ENCODE data around the gene GAA. TPM values are rescaled to one million over a fixed set of nuclear protein-coding genes. Genes with fewer than 3 reads are reported as not detected.

Gene GAA
- total RNA-seq, 1 experiment from 2014 or later: 36.1 TPM

DNA sequence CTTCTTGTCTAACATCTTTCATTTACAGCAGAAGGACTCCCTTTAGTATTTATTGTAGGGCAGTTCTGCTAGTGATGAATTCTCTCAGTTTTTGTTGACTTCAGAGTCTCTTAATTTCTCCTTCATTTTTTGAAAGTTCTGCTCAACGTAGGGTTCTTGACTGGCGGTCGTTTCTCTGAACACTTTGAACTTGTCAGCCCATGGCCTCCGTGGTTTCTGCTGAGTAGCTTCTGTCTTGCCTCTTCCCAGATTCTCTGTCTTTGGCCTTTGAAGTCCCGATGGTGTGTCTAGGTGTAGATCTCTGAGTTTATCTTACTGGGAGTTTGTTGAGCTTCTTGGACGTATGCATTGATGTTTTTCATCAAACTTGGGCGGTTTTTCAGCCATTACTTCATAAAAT, 13.4 kb downstream of the GAA start:
- no peaks in the 10 kb centered on the region for H3K27me3 ChIP-seq (ENCODE audit: control insufficient read depth, insufficient read depth, low read length)
- intact Hi-C loops (cut with micrococcal nuclease; ENCODE audit: unreplicated experiment) (no loop called here), in situ Hi-C loops (cut with HindIII; ENCODE audit: low pct_unique_long_range_greater_than_20kb, low sequenced_read_pairs) (no loop called here)
- DNase-seq (ENCODE audit: low read depth, low spot score): no peak
- H3K9me3 ChIP-seq (ENCODE audit: control insufficient read depth, insufficient read depth, low read depth, low read length): no peaks in the 10 kb centered on the region
- POLR2A ChIA-PET: no interaction called here
- BruUV-seq (replicated peaks): no TSS peak
- H3K4me1 ChIP-seq (ENCODE audit: control insufficient read depth, insufficient read depth, low read length): no peaks in the 10 kb centered on the region; the same call in 1 of the 2 replicates
- H3K36me3 ChIP-seq (ENCODE audit: control insufficient read depth, insufficient read depth, low read length): no peaks in the 10 kb centered on the region
- CTCF ChIA-PET: interaction anchor here (0.6 to 1.5 kb wide), 2 partner anchors 10 to 373 kb away, joined by 3 read pairs; no protein-coding TSS in a partner anchor
- TF ChIP-seq REST (IDR thresholded peaks at IDR 0.05; ENCODE audit: insufficient read depth in 1 of 2, low read depth in 2 of 2, low read length in 1 of 2) (no peak), SIN3A (IDR thresholded peaks at IDR 0.05; ENCODE audit: borderline replicate concordance, insufficient read depth, low read depth, low read length) (no peak), POLR2AphosphoS5 (IDR thresholded peaks at IDR 0.05; ENCODE audit: low read depth, low read length) (no peak), TCF7L2 (IDR thresholded peaks at IDR 0.05; ENCODE audit: low read depth, low read length) (no peak), CTCF (IDR thresholded peaks at IDR 0.05) (no peak)
- no peak overlapping the region for H3K4me3 ChIP-seq (ENCODE audit: low read depth in 2 of 2, low read length in 2 of 2)
- ATAC-seq: no peak
- no peak overlapping the region for H3K27ac ChIP-seq (ENCODE audit: low read length)

GRCh38 chr17:80115159-80115558, 13.8 kb downstream of the GAA start:
- ATAC-seq: no peak
- POLR2A ChIA-PET: no interaction called here
- no peak for TF ChIP-seq CTCF (IDR thresholded peaks at IDR 0.05)
- TF ChIP-seq POLR2AphosphoS5 (IDR thresholded peaks at IDR 0.05; ENCODE audit: low read depth, low read length): no peak
- TF ChIP-seq TCF7L2 (IDR thresholded peaks at IDR 0.05; ENCODE audit: low read depth, low read length): no peak
- TF ChIP-seq REST (IDR thresholded peaks at IDR 0.05; ENCODE audit: insufficient read depth in 1 of 2, low read depth in 2 of 2, low read length in 1 of 2): no peak
- TF ChIP-seq SIN3A (IDR thresholded peaks at IDR 0.05; ENCODE audit: borderline replicate concordance, insufficient read depth, low read depth, low read length): no peak
- DNase-seq (ENCODE audit: low read depth, low spot score): no peak
- CTCF ChIA-PET: interaction anchor here (0.6 kb wide), 1 partner anchor 373 kb away, joined by 3 read pairs; no protein-coding TSS in a partner anchor
- in situ Hi-C loops (cut with HindIII; ENCODE audit: low pct_unique_long_range_greater_than_20kb, low sequenced_read_pairs) (no loop called here), intact Hi-C loops (cut with micrococcal nuclease; ENCODE audit: unreplicated experiment) (no loop called here)
- Histone ChIP-seq H3K9me3 (ENCODE audit: control insufficient read depth, insufficient read depth, low read depth, low read length) (no peaks in the 10 kb centered on the region), H3K27me3 (ENCODE audit: control insufficient read depth, insufficient read depth, low read length) (no peaks in the 10 kb centered on the region), H3K4me1 (ENCODE audit: control insufficient read depth, insufficient read depth, low read length) (no peaks in the 10 kb centered on the region; the same call in 1 of the 2 replicates), H3K27ac (ENCODE audit: low read length) (no peak overlapping the region), H3K4me3 (ENCODE audit: low read depth in 2 of 2, low read length in 2 of 2) (no peak overlapping the region), H3K36me3 (ENCODE audit: control insufficient read depth, insufficient read depth, low read length) (no peaks in the 10 kb centered on the region)
- BruUV-seq (replicated peaks): no TSS peak

Measured in Panc1 (cell line).